HUES48 (cell line): Measurements from ENCODE around the gene DGCR6.
"Not testable (repeated sequence)": the region's sequence is repeated elsewhere in the genome, so short reads cannot be mapped to it uniquely, and the experiment has no call there.

Experiments
- H3K27ac ChIP-seq: one replicate; pipeline ENCODE4 v1.7.0; 2013; ENCODE audit warnings: low read depth, low read length, inconsistent platforms
- H3K27me3 ChIP-seq: 2 replicates; pipeline ENCODE4 v1.6.1; 2013; ENCODE audit warnings: mild to moderate bottlenecking, low read length; ENCODE audit not compliant: control insufficient read depth, insufficient read depth
- H3K36me3 ChIP-seq: 2 replicates; pipeline ENCODE4 v1.6.1; 2013; ENCODE audit warnings: low read length; ENCODE audit not compliant: control insufficient read depth, insufficient read depth
- H3K4me1 ChIP-seq: 2 replicates; pipeline ENCODE4 v1.6.1; 2013; ENCODE audit warnings: mild to moderate bottlenecking, low read length; ENCODE audit not compliant: control insufficient read depth, insufficient read depth
- H3K4me3 ChIP-seq: 2 replicates; pipeline ENCODE4 v1.5.1; 2013; ENCODE audit warnings: mild to moderate bottlenecking, low read depth, low read length
- H3K9ac ChIP-seq: 2 replicates; pipeline ENCODE4 v1.6.1; 2013; ENCODE audit warnings: mild to moderate bottlenecking, low read depth, low read length, moderate library complexity
- H3K9me3 ChIP-seq: 2 replicates; pipeline ENCODE4 v1.6.1; 2013; ENCODE audit warnings: low read length; ENCODE audit not compliant: control insufficient read depth, insufficient read depth

DGCR6 gene

GRCh38 chr22:18911535-18911934 lies 5.4 kb downstream of the DGCR6 start:
- H3K9me3 ChIP-seq, H3K36me3 ChIP-seq, H3K9ac ChIP-seq, H3K27ac ChIP-seq, H3K27me3 ChIP-seq, H3K4me3 ChIP-seq, H3K4me1 ChIP-seq: not testable (repeated sequence)

- H3K9me3 ChIP-seq, H3K36me3 ChIP-seq, H3K4me1 ChIP-seq, H3K27me3 ChIP-seq, H3K27ac ChIP-seq, H3K4me3 ChIP-seq, H3K9ac ChIP-seq: not testable (repeated sequence)
Measured at GRCh38 chr22:18912264-18912946, 6.3 kb downstream of the DGCR6 start.

GRCh38 chr22:18914558-18914957 lies 8.4 kb downstream of the DGCR6 start:
- H3K27me3 ChIP-seq, H3K9me3 ChIP-seq, H3K4me3 ChIP-seq, H3K27ac ChIP-seq, H3K4me1 ChIP-seq, H3K36me3 ChIP-seq, H3K9ac ChIP-seq: not testable (repeated sequence)

DNA sequence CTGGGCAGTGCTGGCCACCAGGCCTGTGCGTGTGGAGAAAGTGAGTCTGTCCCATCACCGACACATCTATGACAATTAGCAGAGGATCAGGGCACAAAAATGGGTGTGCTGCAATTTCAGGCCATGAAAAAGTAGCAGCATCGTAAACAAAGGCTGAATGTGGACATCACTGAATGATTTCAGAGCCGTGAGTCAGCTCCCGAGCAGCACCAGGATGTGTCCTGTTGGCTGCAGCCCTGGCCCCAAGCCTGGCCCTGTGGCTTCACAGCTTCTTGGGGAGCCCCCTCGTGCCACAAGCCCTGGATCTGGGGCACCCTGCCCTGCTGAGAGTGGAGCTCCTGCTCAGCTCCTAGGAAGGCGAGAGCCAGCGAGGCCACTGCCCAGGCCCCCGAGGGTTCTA lies 9.4 kb downstream of the DGCR6 start:
- H3K9ac ChIP-seq, H3K36me3 ChIP-seq, H3K4me1 ChIP-seq, H3K9me3 ChIP-seq, H3K27ac ChIP-seq, H3K27me3 ChIP-seq, H3K4me3 ChIP-seq: not testable (repeated sequence)

DNA sequence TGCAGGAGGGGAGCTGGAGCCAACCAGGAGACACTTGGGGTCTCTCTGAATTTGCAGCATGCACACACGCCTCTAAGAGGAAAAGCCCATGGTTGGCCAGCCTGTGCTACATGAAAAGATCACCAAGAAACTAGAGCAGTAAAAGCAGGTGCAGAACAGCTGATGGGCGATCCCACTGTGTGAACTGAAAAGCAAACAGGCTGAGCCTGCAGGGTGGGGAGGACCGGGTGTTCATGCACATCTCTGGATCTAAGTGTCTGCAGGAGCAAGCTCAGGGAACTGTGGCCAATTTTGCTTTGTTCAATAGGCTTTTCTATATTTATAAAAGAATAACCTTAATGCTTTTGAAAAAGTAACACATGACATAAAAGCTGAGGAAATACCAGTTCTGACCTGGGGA lies 11.7 kb downstream of the DGCR6 start:
- not testable (repeated sequence) for H3K36me3 ChIP-seq, H3K9ac ChIP-seq, H3K27me3 ChIP-seq, H3K9me3 ChIP-seq, H3K27ac ChIP-seq, H3K4me1 ChIP-seq, H3K4me3 ChIP-seq

DNA sequence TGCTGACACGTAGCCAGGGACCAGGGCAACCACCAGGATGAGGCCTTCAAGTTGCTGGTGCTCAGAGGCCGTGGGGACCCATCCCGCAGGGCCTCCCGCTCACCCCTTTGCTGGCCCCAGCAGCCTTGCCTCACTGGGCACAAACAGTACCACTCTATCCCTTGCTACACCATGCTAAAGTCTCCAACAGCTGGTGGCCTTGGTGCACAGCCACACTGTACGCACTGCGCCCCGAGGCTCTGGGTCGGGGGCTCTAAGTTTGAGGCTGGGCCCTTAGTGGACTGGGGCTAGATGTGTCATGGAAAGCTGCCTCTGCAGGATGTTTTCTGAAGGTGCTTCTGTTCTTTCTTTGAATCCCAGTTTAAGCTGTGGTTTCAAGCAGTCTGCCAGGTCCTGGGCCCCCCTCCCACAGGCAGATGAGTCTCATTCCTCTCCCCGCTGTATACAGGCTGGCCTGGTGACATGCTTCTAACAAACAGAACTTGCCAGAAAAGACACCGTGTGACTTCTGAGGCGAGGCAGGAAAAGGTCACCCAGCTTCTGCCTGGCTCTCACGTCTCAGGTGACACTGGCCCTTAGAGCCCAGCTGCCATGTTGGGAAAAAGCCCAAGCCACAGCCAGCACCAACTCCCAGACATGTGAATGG lies 14.3 kb downstream of the DGCR6 start:
- H3K4me3 ChIP-seq, H3K9me3 ChIP-seq, H3K27me3 ChIP-seq, H3K4me1 ChIP-seq, H3K36me3 ChIP-seq, H3K9ac ChIP-seq, H3K27ac ChIP-seq: not testable (repeated sequence)

DNA sequence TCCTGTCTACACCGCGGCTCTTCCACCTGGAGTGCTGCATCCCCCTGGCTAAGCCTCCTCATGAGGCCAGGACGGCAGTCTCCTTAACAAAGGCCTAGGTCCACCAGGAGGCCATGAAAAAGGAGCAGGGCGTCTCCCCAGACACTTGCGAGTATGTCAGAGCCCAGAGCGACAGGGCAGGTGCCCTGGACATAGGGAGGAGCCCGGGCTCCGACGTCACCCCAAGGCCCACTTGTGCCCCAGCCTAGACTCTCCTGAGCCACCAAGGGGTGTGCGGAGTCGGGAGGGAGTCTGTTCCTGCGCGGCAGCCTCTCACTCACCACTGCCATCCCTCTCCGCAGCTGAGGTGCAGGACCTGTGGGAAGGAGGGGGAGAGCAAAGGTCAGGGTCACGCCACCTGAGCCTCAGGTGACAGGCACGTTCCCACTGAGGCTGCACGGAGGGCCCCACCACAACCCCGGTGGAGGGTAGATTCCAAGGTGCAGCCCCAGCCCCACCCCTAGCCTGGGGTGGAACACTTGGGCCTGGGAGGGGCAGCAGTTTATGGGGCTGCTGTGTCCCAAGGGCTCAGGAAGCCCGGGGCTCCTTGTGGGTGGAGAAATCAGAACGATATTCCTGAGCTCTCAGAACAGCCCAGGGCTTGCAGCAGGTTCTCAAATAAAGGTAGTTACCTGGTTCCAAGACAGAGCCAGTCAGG lies 19.4 kb downstream of the DGCR6 start:
- Histone ChIP-seq H3K27ac (no peak overlapping the region), H3K4me1 (no peaks in the 10 kb centered on the region), H3K9ac (no peak overlapping the region), H3K36me3 (no peaks in the 10 kb centered on the region), H3K4me3 (no peak overlapping the region), H3K9me3 (no peaks in the 10 kb centered on the region), H3K27me3 (no peaks in the 10 kb centered on the region)

DNA sequence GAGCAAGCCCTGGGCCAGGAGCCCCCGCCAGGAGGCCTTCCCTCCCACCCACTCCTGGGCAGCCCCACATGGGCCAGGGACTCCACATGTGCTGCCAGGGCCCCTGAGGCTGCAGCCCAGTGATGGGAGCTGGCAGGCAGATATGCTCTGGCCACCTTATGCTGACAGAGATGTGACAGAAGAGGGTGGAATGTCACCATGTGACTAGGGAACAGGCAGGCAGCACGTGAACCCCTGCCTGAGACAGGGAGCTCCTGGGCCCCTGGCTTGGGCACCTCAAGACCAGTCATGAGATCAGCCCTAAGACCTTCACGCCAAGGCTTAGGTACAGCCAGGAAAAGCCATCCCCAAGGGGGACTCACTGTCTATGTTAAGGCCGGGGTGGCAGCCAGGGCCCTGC lies 20.9 kb downstream of the DGCR6 start:
- Histone ChIP-seq H3K9ac (no peak overlapping the region), H3K4me3 (no peak overlapping the region), H3K9me3 (no peaks in the 10 kb centered on the region), H3K27ac (no peak overlapping the region), H3K36me3 (no peaks in the 10 kb centered on the region), H3K4me1 (no peaks in the 10 kb centered on the region), H3K27me3 (no peaks in the 10 kb centered on the region)

GRCh38 chr22:18927573-18927972 lies 21.5 kb downstream of the DGCR6 start:
- Histone ChIP-seq H3K27me3 (no peaks in the 10 kb centered on the region), H3K9ac (no peak overlapping the region), H3K9me3 (no peaks in the 10 kb centered on the region), H3K27ac (no peak overlapping the region), H3K4me3 (no peak overlapping the region), H3K4me1 (no peaks in the 10 kb centered on the region), H3K36me3 (no peaks in the 10 kb centered on the region)

DNA sequence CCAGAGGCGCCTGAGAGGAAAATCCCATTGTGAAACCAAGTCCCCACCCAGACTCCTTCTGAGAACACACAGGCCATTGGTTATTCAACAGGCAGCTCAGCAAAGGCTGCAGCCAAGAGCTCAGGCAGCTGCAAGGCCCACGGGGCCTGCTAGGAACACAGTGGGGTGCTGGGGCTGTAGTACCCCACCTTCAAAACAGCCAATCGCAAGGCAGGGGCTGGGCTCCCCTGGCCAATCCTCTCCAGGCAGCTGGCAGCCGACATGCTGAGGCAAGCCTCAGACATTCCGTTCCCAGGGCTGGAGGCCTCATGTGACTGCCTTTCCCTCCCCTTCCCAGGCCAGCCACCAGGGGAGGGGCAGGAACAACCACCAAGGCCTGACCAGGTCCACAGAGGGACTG lies 23.3 kb downstream of the DGCR6 start:
- Histone ChIP-seq H3K9me3 (no peaks in the 10 kb centered on the region), H3K4me1 (no peaks in the 10 kb centered on the region), H3K9ac (no peak overlapping the region), H3K27ac (no peak overlapping the region), H3K27me3 (no peaks in the 10 kb centered on the region), H3K4me3 (no peak overlapping the region), H3K36me3 (no peaks in the 10 kb centered on the region)

DNA sequence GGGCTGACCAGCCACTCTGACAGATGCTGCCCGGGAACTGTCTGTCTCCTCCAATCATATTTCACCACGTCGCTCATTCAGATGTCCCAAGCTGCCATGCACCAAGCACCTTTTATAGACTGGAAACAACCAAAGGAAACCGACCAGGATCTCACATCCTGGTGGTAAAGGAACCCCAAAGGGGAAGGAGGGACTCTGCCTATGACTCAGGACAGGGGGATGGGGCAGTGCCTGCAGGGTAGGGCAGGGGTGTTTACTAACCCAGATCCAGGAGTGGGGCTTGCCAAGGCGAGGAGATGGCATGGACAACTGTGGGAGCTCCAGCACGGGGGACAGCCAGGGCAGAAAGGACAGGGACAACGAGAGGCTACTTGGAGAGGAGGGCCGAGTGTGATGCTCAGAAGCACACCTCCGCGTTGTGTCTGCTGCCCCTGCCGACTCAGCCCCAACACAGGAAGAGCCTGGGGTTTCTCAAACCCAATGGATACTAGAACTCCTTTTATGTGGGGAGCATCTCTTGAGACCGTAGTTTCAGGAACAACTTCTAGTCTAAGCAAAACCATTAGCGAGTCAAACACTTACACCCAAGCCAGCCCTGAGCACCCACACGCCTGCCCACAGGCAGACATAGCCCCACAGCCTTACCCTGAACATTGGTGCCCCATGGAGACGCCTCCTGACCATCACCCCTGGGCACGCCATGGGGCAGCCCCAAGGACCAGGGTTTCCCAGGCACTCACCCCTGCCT lies 26.0 kb downstream of the DGCR6 start:
- H3K27me3 ChIP-seq = no peaks in the 10 kb centered on the region
- no peak overlapping the region for H3K9ac ChIP-seq
- no peaks in the 10 kb centered on the region for H3K4me1 ChIP-seq
- H3K36me3 ChIP-seq = no peaks in the 10 kb centered on the region
- no peak overlapping the region for H3K4me3 ChIP-seq
- no peaks in the 10 kb centered on the region for H3K9me3 ChIP-seq
- H3K27ac ChIP-seq = no peak overlapping the region
